Lung (tissue), 12 donors: ENCODE data around the gene CCS. TPM values are rescaled to one million over a fixed set of nuclear protein-coding genes. Genes with fewer than 3 reads are reported as not detected.

ENCODE experiments used
- ATAC-seq: fragments of 200-7000 bp; cut with Tn5 transposase; one replicate; pipeline ENCODE4 v1.9.1; 2020; ENCODE audit warnings: moderate number of reproducible peaks; ENCODE audit not compliant: insufficient read depth, low FRiP score
- DNase-seq, 3 donors: peaks; one replicate each; pipeline ENCODE4 v3.0.0-alpha.2; 2013 to 2017
- H3K27ac ChIP-seq, 2 donors: one replicate each; pipeline ENCODE4 v1.5.1; 2013; ENCODE audit warnings: mild to moderate bottlenecking in 2 of 2, moderate library complexity in 2 of 2, control low read depth in 1 of 2, inconsistent platforms in 1 of 2, low read depth in 1 of 2, low read length in 1 of 2
- H3K27me3 ChIP-seq, 3 donors: one replicate each; pipeline ENCODE4 v1.5.1; 2013; ENCODE audit warnings: low read length in 2 of 3; ENCODE audit not compliant: control insufficient read depth in 3 of 3, insufficient read depth in 3 of 3
- H3K36me3 ChIP-seq, 4 donors: one replicate each; pipeline ENCODE4 v1.5.1; 2013; ENCODE audit warnings: low read length in 4 of 4, mild to moderate bottlenecking in 1 of 4, moderate library complexity in 1 of 4; ENCODE audit not compliant: control insufficient read depth in 4 of 4, insufficient read depth in 4 of 4
- H3K4me1 ChIP-seq, 5 donors: one replicate each; pipeline ENCODE4 v1.5.1; 2013; ENCODE audit warnings: low read length in 5 of 5, mild to moderate bottlenecking in 2 of 5, moderate library complexity in 1 of 5; ENCODE audit not compliant: control insufficient read depth in 5 of 5, insufficient read depth in 5 of 5
- H3K4me3 ChIP-seq: one replicate; pipeline ENCODE4 v1.5.1; 2013; ENCODE audit warnings: mild to moderate bottlenecking, control low read depth, moderate library complexity
- H3K9ac ChIP-seq, 2 donors: one replicate each; pipeline ENCODE4 v1.5.1; 2013; ENCODE audit warnings: low read length in 2 of 2, control low read depth in 1 of 2; ENCODE audit not compliant: insufficient read depth in 1 of 2
- H3K9me3 ChIP-seq, 4 donors: one replicate each; pipeline ENCODE4 v1.5.1; 2013; ENCODE audit warnings: low read length in 3 of 4, mild to moderate bottlenecking in 1 of 4, moderate library complexity in 1 of 4; ENCODE audit not compliant: control insufficient read depth in 4 of 4, insufficient read depth in 3 of 4
- WGBS, 2 donors: extraction: QIAGEN DNeasy Blood & Tissue Kit; methylation state at CpG; one replicate each; pipeline ENCODE4 v1.1.7; 2013; 5-methylcytosine and 5-hydroxymethylcytosine counted together
- polyA plus RNA-seq, 2 donors: library from polyadenylated mRNA; stranded (reverse); fragments of 200-250 nt; gene quantifications; one replicate each; pipeline ENCODE4 v1.2.1, GENCODE V29; 2013
- total RNA-seq, 2 donors: library from RNA; depleted of rRNA in 1 of 2; stranded (reverse); fragments of >200 nt in 1 of 2; gene quantifications; one replicate each; pipeline ENCODE4 v1.2.1, GENCODE V29; 2014 to 2021
- TF ChIP-seq, protein P1 (sequence below): IDR thresholded peaks from 2 replicates; pipeline ENCODE4 v1.5.1; 2012; ENCODE audit warnings: mild to moderate bottlenecking; ENCODE audit errors: control extremely low read depth, extremely low read depth
- donor health status: control.
- donor health status: control.
- donor health status: Bipolar disorder and iron deficiency.
- donor health status: healthy.
- donor health status: DM: yes; HTN: yes; CAD: no.

CCS gene
- total and polyA plus RNA-seq, 4 donors = 32.7 to 52.2 (median 36.2) TPM

GRCh38 chr11:66598993-66599392, 6.0 kb downstream of the CCS start:
- no peak overlapping the region for H3K9ac ChIP-seq
- H3K27me3 ChIP-seq = no peaks in the 10 kb centered on the region
- peaks cover 3 to 29% (median 25%) of the 10 kb centered on the region in 4 donors for H3K36me3 ChIP-seq
- H3K27ac ChIP-seq = no peak overlapping the region
- H3K4me3 ChIP-seq = no peak overlapping the region
- TF ChIP-seq, protein P1, sequence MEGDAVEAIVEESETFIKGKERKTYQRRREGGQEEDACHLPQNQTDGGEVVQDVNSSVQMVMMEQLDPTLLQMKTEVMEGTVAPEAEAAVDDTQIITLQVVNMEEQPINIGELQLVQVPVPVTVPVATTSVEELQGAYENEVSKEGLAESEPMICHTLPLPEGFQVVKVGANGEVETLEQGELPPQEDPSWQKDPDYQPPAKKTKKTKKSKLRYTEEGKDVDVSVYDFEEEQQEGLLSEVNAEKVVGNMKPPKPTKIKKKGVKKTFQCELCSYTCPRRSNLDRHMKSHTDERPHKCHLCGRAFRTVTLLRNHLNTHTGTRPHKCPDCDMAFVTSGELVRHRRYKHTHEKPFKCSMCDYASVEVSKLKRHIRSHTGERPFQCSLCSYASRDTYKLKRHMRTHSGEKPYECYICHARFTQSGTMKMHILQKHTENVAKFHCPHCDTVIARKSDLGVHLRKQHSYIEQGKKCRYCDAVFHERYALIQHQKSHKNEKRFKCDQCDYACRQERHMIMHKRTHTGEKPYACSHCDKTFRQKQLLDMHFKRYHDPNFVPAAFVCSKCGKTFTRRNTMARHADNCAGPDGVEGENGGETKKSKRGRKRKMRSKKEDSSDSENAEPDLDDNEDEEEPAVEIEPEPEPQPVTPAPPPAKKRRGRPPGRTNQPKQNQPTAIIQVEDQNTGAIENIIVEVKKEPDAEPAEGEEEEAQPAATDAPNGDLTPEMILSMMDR = no peak
- H3K4me1 ChIP-seq = peaks cover 0 to 17% (median 10%) of the 10 kb centered on the region in 5 donors
- 95 to 97% methylated on average over 6 of the region's 6 CpGs for WGBS, 2 donors
- peaks cover 0 to 2% (median 0%) of the 10 kb centered on the region in 4 donors for H3K9me3 ChIP-seq
- ATAC-seq (no peak), DNase-seq (no peak)

DNA sequence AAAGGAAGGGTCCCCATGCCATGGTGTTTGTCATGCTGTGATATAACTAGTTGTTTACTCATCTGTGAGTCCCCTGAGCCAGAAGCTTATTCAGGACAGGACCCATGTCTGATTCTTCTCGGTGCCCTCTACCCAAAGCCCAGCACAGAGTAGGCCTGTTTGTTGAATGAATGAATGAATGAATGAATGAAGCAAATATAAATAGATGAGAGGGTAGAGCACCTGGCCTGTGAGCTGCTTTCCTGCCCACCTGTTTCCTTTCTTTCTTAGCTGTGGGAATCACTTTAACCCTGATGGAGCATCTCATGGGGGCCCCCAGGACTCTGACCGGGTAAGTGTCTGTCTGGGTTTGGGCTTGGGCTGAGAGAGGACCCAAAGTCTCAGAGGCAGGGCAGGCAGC, 7.2 kb downstream of the CCS start:
- Histone ChIP-seq H3K4me1 (peaks cover 0 to 9% (median 8%) of the 10 kb centered on the region in 5 donors), H3K36me3 (peaks cover 3 to 36% (median 32%) of the 10 kb centered on the region in 4 donors), H3K9ac (no peak overlapping the region), H3K9me3 (peaks cover 0 to 2% (median 0%) of the 10 kb centered on the region in 4 donors), H3K27me3 (no peaks in the 10 kb centered on the region), H3K4me3 (no peak overlapping the region), H3K27ac (no peak overlapping the region)
- no peak for DNase-seq
- ATAC-seq = no peak
- WGBS, 2 donors = 69 to 92% methylated on average over 2 of the region's 2 CpGs
- TF ChIP-seq, protein P1 = no peak

DNA sequence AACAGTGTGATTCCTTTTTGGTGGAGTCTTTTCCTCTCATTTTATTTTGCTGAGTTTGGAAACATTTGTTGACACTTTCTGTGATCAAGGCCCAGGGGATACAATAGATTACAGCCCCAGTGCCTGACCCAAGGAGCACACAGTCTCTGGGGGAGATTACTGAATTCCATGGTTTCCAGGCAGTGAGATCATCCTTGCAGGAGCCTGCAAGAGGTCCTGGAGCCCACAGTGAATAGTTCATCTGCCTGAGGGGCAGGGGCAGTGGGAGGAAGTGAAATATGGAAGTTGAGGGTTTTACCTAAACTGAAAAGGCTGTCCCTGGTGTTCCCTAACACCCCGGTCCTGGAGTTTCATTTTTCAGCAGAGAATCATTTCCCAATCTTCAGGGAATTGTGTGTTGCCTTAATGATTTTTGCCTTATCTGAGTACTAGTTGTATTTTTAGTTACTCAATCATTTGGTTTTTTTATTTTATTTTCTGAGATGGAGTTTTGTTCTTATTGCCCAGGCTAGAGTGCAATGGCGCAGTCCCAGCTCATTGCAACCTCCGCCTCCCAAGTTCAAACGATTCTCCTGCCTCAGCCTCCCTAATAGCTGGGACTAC, 7.7 kb downstream of the CCS start:
- Histone ChIP-seq H3K4me3 (no peak overlapping the region), H3K27me3 (no peaks in the 10 kb centered on the region), H3K9me3 (peaks cover 0 to 2% (median 0%) of the 10 kb centered on the region in 4 donors), H3K27ac (no peak overlapping the region), H3K9ac (no peak overlapping the region), H3K4me1 (peaks cover 0 to 4% (median 3%) of the 10 kb centered on the region in 5 donors), H3K36me3 (peaks cover 3 to 38% (median 36%) of the 10 kb centered on the region in 4 donors)
- WGBS, 2 donors = 79 to 91% methylated on average over 4 of the region's 4 CpGs
- TF ChIP-seq, protein P1 = no peak
- ATAC-seq (no peak), DNase-seq (no peak)
